HFFc6 (cell line): Measurements from ENCODE around the gene HSPA9. TPM values are rescaled to one million over a fixed set of nuclear protein-coding genes. Genes with fewer than 3 reads are reported as not detected.

ENCODE experiments used
- DNase-seq: peaks from one replicate; pipeline ENCODE4 v3.0.0-alpha.2; 2018
- H3K27ac Mint-ChIP-seq: 2 replicates; pipeline ENCODE4 v1.8.0; 2020; ENCODE audit warnings: mild to moderate bottlenecking, mixed read lengths
- H3K27me3 Mint-ChIP-seq: 2 replicates; pipeline ENCODE4 v1.8.0; 2021; ENCODE audit warnings: mild to moderate bottlenecking, moderate library complexity, mixed read lengths; ENCODE audit not compliant: insufficient read depth
- H3K36me3 Mint-ChIP-seq: 2 replicates; pipeline ENCODE4 v1.8.0; 2021; ENCODE audit warnings: low read depth, mixed read lengths
- H3K4me1 Mint-ChIP-seq: 2 replicates; pipeline ENCODE4 v1.8.0; 2020; ENCODE audit warnings: low read depth, mixed read lengths
- H3K4me3 Mint-ChIP-seq: 2 replicates; pipeline ENCODE4 v1.8.0; 2020; ENCODE audit warnings: mild to moderate bottlenecking, moderate library complexity, mixed read lengths
- H3K9me3 Mint-ChIP-seq: 2 replicates; pipeline ENCODE4 v1.8.0; 2020; ENCODE audit warnings: mild to moderate bottlenecking, mixed read lengths
- total RNA-seq, 6 experiments: library from RNA; stranded (reverse); fragmentation: NEBNext Ultra II Directional; extraction: Animal tissue kit (Norgen Biotek cat#: 25700); gene quantifications; 2 replicates in 1 of 6; 3 replicates in 5 of 6; pipeline ENCODE4 v1.2.3, GENCODE V29; 2021
- TF ChIP-seq, protein P1 (sequence below): fragments of 200-600 bp; sonication (generic); IDR thresholded peaks from 2 replicates; pipeline ENCODE4 v1.5.0; 2021; ENCODE audit warnings: antibody characterized with exemption, mild to moderate bottlenecking

The HSPA9 gene
- total RNA-seq, 6 experiments from 2014 or later, result 193 to 236 (median 210) TPM

DNA sequence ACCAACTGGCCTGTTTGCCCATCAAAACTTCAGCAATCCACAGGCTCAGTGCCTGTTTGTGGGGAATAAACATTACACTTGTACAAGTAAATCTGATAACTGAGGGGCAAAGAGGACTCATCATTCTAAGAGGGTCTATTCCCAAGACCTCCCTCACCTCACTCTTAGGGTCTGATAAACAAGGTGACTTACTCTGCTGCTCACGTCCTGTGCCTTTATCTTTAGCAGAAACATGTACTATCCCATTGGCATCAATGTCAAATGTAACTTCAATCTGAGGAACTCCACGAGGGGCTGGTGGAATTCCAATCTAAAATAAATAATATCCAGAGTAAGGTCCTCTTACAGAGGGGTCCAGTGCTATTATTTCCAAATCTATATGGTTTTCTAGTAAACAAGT, 17.5 kb downstream of the HSPA9 start:
- no peaks in the 10 kb centered on the region for H3K4me1 Mint-ChIP-seq
- TF ChIP-seq, protein P1, sequence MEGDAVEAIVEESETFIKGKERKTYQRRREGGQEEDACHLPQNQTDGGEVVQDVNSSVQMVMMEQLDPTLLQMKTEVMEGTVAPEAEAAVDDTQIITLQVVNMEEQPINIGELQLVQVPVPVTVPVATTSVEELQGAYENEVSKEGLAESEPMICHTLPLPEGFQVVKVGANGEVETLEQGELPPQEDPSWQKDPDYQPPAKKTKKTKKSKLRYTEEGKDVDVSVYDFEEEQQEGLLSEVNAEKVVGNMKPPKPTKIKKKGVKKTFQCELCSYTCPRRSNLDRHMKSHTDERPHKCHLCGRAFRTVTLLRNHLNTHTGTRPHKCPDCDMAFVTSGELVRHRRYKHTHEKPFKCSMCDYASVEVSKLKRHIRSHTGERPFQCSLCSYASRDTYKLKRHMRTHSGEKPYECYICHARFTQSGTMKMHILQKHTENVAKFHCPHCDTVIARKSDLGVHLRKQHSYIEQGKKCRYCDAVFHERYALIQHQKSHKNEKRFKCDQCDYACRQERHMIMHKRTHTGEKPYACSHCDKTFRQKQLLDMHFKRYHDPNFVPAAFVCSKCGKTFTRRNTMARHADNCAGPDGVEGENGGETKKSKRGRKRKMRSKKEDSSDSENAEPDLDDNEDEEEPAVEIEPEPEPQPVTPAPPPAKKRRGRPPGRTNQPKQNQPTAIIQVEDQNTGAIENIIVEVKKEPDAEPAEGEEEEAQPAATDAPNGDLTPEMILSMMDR, result no peak
- no peak overlapping the region for H3K4me3 Mint-ChIP-seq
- no peak for DNase-seq
- H3K27me3 Mint-ChIP-seq, result no peaks in the 10 kb centered on the region; the same call in 1 of the 2 replicates
- H3K36me3 Mint-ChIP-seq, result peaks cover 63% of the 10 kb centered on the region
- H3K9me3 Mint-ChIP-seq, result no peaks in the 10 kb centered on the region
- H3K27ac Mint-ChIP-seq, result no peak overlapping the region

DNA sequence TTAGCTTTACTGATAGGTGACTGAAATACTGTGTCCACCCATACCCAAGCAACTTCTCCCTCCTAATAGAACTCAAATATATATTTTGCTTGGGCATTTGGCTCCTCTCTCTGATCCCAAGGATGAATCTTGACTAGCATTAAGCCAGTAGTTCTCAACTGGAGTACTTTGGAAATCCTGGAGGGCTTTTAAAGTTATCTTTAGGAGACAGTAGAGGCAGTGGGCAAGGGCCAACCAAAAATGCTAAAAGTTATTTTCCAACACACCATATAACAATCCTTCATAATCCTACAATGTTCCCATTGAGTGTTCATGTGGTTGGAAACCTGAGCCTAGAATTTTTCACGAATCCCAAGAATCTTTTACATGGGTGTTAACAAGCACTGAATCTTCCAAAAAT, 21.1 kb downstream of the HSPA9 start:
- no peaks in the 10 kb centered on the region for H3K27me3 Mint-ChIP-seq
- TF ChIP-seq, protein P1, result no peak
- H3K36me3 Mint-ChIP-seq, result peaks cover 40% of the 10 kb centered on the region
- H3K4me3 Mint-ChIP-seq, result no peak overlapping the region
- no peak for DNase-seq
- H3K27ac Mint-ChIP-seq, result peak overlapping the region; percentile 26; the same call in 1 of the 2 replicates
- H3K9me3 Mint-ChIP-seq, result no peaks in the 10 kb centered on the region
- H3K4me1 Mint-ChIP-seq, result no peaks in the 10 kb centered on the region

DNA sequence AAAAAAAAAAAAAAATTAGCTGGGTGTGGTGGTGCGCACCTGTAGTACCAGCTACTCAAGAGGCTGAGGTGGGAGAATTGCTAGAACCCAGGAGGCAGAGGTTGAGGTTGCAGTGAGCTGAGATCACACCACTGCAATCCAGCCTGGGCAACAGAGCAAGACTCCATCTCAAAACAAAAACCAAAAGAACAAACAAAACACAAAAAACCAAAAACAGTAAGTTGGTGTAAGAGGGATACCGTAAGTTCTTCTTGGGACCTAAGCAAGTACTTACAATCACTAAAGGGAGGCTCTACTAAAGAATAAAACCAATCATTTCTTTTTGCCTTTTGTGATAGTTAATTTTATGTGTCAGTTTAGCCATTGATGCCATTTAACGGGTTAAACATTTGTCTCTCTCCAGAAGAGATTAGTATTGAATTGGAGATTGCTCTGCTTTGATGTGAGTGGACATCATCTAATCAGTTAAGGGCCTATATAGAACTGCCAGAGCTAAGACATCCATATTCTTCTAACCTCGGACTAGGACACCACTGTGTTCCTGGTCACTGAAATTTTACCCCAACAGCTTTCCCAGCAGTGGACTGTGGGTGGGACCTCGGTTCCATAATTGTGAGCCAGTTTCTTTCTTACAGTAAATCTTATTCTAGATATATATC, 21.6 kb downstream of the HSPA9 start:
- Mint-ChIP-seq H3K9me3 (no peaks in the 10 kb centered on the region), H3K27me3 (no peaks in the 10 kb centered on the region), H3K4me3 (no peak overlapping the region), H3K27ac (no peak overlapping the region), H3K36me3 (peaks cover 34% of the 10 kb centered on the region), H3K4me1 (peaks cover 3% of the 10 kb centered on the region)
- DNase-seq, result no peak
- TF ChIP-seq, protein P1, result no peak

DNA sequence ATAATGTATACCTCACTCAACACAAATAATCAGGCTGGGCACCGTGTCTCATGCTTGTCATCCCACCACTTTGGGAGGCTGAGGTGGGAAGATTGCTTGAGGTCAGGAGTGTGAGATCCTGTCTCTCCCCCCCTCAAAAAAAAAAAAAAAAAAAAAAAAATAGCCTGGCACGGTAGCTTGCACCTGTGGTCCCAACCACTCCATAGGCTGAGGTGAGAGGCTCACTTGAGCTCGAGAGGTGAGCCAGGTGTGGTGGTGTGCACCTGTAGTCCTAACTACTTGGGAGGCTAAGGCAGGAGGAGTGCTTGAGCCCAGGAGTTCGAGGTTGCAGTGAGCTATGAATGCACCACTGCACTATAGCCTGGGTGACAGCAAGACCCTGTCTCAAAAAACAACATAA, 22.5 kb downstream of the HSPA9 start:
- DNase-seq, result no peak
- H3K27ac Mint-ChIP-seq, result 0 out of 2 replicates have a peak overlapping the region, but pooled peaks have one; percentile 13
- H3K4me3 Mint-ChIP-seq, result no peak overlapping the region
- H3K9me3 Mint-ChIP-seq, result no peaks in the 10 kb centered on the region
- H3K4me1 Mint-ChIP-seq, result peaks cover 11% of the 10 kb centered on the region
- TF ChIP-seq, protein P1, result no peak
- no peaks in the 10 kb centered on the region for H3K27me3 Mint-ChIP-seq
- H3K36me3 Mint-ChIP-seq, result peaks cover 25% of the 10 kb centered on the region

DNA sequence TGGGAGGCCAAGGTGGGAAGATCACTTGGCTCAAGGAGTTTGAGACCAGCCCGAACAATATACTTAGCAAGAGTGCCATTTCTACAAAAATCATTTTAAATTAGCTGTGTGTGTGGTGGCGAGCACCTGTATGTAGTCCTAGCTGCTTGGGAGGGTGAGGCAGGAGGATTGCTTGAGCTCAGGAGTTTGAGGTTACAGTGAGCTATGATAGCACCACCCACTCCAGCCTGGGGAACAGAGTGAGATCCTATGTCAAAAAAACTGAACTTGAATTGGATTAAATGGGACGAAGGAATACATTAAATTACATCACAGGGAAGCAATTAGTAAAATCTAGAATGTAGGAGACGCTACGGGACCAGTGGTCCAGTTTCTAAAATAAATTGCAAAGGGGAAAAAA, 25.8 kb downstream of the HSPA9 start:
- peaks cover 2% of the 10 kb centered on the region; the same call in 1 of the 2 replicates for H3K27me3 Mint-ChIP-seq
- peaks cover 31% of the 10 kb centered on the region for H3K4me1 Mint-ChIP-seq
- no peak overlapping the region for H3K27ac Mint-ChIP-seq
- H3K9me3 Mint-ChIP-seq, result no peaks in the 10 kb centered on the region
- TF ChIP-seq, protein P1, result no peak
- no peak for DNase-seq
- H3K4me3 Mint-ChIP-seq, result no peak overlapping the region
- H3K36me3 Mint-ChIP-seq, result peaks cover 11% of the 10 kb centered on the region
